Middle frontal gyrus (tissue), 1 donor: ENCODE results near the gene DBH.
"Not testable (repeated sequence)": the region's sequence is repeated elsewhere in the genome, so short reads cannot be mapped to it uniquely, and the experiment has no call there.

Experiments used
- DNase-seq: peaks from one replicate; pipeline ENCODE4 v3.0.0-alpha.2; 2015; ENCODE audit warnings: low spot score; ENCODE audit errors: extremely low spot score

The DBH gene

DNA sequence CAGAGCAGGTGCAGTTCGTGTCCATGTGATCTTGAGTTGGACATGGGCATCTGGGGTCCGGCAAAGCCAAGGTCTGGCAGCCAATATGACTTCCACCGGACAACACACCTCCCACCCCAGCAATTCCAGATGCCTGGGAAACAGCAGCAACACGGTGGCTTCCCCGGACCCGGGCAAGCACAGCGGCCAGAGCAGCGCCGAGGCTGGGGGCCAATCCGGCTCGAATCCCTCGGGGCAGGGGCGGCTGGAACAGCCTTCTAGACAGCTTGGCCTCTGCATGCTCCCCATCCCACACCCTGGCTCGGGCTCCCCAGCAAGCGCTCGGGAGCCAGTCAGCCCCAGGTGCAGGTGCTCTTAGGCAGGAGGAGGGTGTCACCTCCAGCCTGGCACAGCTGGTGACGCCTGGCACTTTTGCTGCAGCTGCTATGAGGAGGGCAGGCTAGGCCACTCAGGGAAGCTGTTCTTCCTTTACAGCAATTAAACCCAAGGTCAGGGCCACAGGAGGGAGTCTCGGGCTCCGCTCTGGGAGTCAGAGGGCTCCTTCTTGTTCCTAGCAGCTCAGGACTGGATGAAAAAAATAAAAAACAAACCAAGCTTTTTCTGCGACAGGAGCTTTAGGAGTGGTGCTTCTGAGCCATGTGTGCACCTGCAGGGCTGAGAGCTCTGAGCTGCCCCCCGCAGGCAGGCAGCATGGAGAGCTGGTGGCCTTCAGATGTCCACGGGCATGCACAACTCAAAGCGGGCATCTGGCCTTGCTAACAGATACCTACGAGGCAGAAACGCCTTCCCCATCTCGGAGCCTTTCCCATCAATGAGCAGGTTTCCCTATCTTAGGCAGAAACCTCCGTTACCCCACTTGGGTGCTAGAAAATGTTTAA is 28.2 kb downstream of the DBH start:
- DNase-seq: no peak

- DNase-seq: no peak
Measured at GRCh38 chr9:133665096-133665495, 28.9 kb downstream of the DBH start.

- no peak for DNase-seq
Measured at GRCh38 chr9:133665535-133665934, 29.4 kb downstream of the DBH start.

DNA sequence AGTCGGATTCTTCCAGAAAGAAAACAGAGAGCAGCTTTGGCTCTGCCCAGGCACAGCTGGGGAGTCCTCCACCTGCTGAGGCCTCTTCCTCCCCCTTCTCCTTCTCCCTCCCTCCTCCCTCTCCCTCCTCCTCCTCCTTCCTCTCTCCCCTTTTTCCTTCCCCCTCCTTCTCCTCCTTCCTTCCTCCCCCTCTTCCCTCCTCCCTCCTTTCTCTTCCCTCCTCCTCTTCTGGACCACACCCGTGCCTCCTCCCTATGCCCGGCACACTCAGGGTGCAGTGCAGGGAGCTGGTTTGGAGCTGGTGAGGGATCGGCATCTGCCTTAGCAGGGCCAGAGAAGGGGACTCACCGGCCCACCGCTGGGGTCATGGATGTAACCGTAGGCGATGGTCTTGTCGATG is 30.2 kb downstream of the DBH start:
- no peak for DNase-seq

- DNase-seq: no peak
Measured at GRCh38 chr9:133666845-133667244, 30.7 kb downstream of the DBH start.

GRCh38 chr9:133667759-133668450 is 31.7 kb downstream of the DBH start:
- no peak for DNase-seq

- DNase-seq: no peak
Measured at GRCh38 chr9:133669182-133669801, 33.1 kb downstream of the DBH start.

GRCh38 chr9:133670466-133670865 is 34.3 kb downstream of the DBH start:
- no peak for DNase-seq

DNA sequence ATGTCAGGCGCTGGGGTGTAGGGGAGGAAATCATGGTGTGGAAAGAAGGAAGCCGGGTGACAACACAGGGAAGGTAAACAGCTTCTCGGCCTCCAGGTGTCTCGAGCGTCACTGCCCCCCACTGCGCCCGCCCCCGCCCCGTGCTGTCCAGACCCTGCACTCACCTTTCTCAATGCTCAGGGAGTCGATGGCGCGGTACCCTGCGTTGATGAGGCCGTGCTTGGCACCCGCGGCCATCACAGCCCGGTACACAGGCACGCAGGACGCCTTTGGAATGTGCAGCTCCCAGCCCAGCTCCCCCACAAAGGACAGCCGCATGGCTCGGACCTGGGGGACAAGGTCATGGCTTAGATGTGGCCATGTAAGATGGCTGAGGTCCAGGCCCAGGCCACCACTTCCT is 35.2 kb downstream of the DBH start:
- DNase-seq: no peak

GRCh38 chr9:133672503-133673257 is 36.5 kb downstream of the DBH start:
- DNase-seq: no peak

DNA sequence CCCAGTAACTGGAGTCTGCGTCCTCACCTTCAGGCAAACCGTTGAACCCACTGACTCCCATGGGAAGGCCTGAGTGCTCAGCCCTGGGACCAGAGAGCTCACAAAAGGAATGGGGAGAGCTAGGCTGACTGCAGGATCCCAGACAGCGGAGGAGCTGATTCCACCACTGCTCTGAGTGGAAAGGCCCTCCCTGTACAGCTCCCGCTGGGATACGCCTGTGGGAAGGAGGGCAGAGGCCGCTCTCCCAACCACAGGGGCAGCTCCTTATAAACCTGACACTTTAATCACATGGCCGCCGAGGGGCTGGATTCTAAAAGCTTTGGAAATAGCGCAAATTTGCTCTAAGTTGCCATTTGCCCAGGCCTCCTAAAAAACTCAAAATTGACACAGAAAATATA is 37.1 kb downstream of the DBH start:
- no peak for DNase-seq

DNA sequence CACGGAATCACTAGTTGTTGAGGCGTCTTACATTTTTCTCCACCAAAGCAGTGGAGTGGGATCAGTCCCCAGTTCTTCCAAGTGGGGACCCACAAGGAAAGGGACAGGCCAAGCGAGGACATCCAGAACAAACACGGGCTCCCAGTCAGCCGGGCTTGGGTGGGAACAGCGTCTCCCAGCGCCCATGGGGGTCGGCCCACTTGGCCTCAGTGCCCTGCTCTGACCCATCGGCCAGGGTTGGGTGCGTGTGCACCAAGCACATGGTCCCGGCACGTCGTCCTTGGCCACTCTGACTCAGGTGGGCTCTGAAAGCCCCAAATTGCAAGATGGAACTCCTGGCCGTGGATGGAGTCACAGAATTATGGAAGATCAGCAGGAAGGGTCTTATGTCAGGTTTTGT is 37.9 kb downstream of the DBH start:
- no peak for DNase-seq

DNA sequence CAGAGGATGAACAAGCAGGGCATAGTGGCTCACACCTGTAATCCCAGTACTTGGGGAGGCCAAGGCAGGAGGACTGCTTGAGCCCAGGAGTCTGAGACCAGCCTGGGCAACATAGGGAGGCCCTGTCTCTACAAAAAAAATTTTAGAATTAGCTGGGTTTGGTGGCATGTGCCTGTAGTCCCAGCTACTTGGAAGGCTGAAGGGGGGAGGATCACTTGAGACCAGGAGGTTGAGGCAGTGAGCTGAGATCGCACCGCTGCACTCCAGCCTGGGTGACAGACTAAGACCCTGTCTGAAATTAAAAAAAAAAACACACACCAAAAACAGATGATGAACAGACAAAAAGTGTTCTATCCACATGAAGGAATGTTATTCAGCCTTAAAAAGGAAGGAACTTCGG is 39.6 kb downstream of the DBH start:
- DNase-seq: not testable (repeated sequence)

DNA sequence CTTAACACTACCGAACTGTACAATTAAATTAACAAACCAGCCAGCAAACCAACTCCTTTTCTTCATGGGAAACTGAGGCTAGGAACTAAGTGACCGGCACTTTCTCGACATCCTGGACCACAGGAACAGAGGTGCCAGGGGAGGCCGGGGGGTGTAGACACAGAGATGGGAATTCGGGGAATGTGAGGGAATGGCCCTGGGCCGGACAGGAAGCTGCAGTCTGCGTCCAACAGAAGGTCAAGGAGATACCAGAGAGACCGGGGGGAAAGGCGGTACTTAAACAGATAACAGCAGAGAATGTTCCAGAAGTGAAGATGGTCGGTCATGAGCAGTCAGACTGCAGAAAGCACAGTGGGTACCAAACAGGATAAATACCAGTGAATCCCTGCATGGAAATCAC is 40.3 kb downstream of the DBH start:
- no peak for DNase-seq

- DNase-seq: no peak
Measured at GRCh38 chr9:133677126-133678010, 41.2 kb downstream of the DBH start.

DNA sequence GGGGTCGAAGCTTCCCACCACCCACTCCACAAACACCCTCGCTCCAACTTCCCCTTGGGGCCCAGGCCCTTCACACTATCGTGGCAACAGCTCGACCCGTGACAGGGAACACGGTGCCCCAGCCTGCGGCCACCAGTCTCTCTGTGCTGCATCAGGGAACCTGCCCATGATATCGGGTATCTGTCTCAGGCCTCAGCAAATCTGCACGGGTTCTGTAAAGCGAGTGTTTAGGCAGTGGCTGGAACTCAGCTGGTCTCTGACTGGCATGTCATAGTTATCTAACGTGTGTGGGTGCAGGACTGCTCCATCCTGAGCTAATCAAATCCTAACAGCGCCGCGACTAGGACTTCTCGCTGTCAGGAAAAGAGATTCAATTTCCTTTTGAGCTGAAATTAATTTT is 42.9 kb downstream of the DBH start:
- no peak for DNase-seq

DNA sequence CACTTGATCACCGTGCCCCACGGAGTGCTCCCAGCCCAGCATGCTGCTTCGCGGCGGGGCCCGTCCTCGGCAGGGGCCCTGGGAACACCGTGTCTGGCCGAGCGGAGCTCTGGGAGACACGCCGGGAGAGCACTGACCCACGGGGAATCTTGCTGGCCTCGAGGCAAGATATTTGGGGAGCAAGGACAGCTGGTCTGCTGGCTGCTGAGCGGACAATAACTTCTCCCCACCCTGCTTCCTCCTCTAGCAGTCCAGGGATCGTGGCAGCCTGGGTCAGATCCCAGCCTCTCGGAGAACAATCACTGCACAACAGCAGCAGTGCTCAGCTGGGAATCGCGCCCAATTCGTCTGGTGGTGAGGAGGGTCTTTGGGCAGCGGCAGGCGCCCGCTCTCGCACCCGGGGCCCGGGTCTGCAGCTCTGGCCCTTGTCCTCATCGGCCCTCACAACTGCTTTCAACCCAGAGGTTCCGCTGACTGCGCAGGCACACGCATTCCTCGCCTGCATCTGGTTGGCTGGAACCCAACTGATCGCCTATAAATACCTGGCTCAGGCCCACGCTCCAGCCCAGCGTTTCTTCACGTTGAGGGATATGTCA is 43.4 kb downstream of the DBH start:
- no peak for DNase-seq

DNA sequence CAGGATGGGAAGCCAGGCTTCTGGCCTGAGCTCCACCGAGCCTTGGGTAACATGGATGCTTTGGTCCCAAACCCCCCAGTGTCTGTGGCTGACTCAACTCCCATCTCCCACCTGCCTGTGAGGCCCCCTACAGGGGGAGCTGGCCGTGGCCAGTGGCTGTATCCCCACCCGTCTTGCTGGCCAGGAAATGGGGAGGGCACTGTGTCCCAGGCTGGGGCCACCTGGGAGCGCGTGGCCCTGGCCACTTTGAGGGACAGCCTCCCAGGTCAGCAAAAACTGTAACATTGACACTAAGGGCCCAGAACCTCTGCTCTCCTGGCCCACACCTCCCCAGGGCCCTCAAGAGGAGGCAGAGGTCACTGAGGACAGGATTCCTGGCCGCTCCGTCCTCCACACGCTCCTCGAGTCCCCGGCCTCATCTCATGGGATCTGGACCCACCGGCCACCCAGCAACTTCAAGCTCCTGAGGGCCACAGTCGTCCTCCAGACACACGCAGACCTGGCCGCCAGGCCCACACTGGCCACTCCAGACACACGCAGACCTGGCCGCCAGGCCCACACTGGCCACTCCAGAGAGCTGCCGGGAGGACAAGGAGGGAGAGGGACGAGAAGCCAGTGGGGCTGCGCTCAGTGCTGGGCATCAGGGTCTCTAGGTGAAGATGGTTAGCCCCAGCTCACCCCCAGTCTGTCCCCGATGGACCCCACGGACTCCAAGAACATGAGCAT is 44.2 kb downstream of the DBH start:
- no peak for DNase-seq

GRCh38 chr9:133680976-133681657 is 45.0 kb downstream of the DBH start:
- DNase-seq: no peak
